Ishikawa (cell line): ENCODE data around the gene WDR48.

Experiments used
- CREB1 ChIP-seq: IDR thresholded peaks from 2 replicates; pipeline ENCODE4 v1.6.1; 2012; ENCODE audit warnings: low read depth
- EP300 ChIP-seq: IDR thresholded peaks from 2 replicates; pipeline ENCODE4 v1.6.1; 2012; ENCODE audit warnings: borderline replicate concordance
- FOXM1 ChIP-seq: IDR thresholded peaks from 2 replicates; pipeline ENCODE4 v1.6.1; 2012; ENCODE audit warnings: low read depth, borderline replicate concordance
- MAX ChIP-seq: IDR thresholded peaks from 2 replicates; pipeline ENCODE4 v1.6.1; 2012
- NFIC ChIP-seq: IDR thresholded peaks from 2 replicates; pipeline ENCODE4 v1.6.1; 2012
- TEAD4 ChIP-seq: IDR thresholded peaks from 2 replicates; pipeline ENCODE4 v1.6.1; 2012
- YY1 ChIP-seq: IDR thresholded peaks from 2 replicates; pipeline ENCODE4 v1.6.1; 2012; ENCODE audit warnings: low read depth
- TF ChIP-seq, protein P1 (sequence below): IDR thresholded peaks from 2 replicates; pipeline ENCODE4 v1.6.1; 2012
- TF ChIP-seq, protein P2 (sequence below): IDR thresholded peaks from 2 replicates; pipeline ENCODE4 v1.6.1; 2012; ENCODE audit warnings: low read depth, mild to moderate bottlenecking

- TF ChIP-seq NFIC (no peak), MAX (no peak), CREB1 (no peak), YY1 (no peak), FOXM1 (no peak), TEAD4 (no peak), EP300 (no peak)
- TF ChIP-seq, protein P1, sequence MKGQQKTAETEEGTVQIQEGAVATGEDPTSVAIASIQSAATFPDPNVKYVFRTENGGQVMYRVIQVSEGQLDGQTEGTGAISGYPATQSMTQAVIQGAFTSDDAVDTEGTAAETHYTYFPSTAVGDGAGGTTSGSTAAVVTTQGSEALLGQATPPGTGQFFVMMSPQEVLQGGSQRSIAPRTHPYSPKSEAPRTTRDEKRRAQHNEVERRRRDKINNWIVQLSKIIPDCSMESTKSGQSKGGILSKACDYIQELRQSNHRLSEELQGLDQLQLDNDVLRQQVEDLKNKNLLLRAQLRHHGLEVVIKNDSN, result no peak
- TF ChIP-seq, protein P2, sequence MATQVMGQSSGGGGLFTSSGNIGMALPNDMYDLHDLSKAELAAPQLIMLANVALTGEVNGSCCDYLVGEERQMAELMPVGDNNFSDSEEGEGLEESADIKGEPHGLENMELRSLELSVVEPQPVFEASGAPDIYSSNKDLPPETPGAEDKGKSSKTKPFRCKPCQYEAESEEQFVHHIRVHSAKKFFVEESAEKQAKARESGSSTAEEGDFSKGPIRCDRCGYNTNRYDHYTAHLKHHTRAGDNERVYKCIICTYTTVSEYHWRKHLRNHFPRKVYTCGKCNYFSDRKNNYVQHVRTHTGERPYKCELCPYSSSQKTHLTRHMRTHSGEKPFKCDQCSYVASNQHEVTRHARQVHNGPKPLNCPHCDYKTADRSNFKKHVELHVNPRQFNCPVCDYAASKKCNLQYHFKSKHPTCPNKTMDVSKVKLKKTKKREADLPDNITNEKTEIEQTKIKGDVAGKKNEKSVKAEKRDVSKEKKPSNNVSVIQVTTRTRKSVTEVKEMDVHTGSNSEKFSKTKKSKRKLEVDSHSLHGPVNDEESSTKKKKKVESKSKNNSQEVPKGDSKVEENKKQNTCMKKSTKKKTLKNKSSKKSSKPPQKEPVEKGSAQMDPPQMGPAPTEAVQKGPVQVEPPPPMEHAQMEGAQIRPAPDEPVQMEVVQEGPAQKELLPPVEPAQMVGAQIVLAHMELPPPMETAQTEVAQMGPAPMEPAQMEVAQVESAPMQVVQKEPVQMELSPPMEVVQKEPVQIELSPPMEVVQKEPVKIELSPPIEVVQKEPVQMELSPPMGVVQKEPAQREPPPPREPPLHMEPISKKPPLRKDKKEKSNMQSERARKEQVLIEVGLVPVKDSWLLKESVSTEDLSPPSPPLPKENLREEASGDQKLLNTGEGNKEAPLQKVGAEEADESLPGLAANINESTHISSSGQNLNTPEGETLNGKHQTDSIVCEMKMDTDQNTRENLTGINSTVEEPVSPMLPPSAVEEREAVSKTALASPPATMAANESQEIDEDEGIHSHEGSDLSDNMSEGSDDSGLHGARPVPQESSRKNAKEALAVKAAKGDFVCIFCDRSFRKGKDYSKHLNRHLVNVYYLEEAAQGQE, result no peak
Measured at GRCh38 chr3:39103324-39103693, 51.5 kb downstream of the WDR48 start.
